Uterus (tissue), 4 donors: ENCODE measurements around the gene ADAMTS17. TPM values are rescaled to one million over a fixed set of nuclear protein-coding genes. Genes with fewer than 3 reads are reported as not detected.

Experiments used
- DNase-seq, 2 donors: peaks; one replicate each; pipeline ENCODE4 v3.0.0-alpha.2; 2019 to 2020
- H3K27ac ChIP-seq, 2 donors: fragments of 200-600 bp; sonication (generic); 1 replicate in 1 of 2; 2 replicates in 1 of 2; pipeline ENCODE4 v1.5.1; 2016 to 2018
- H3K27me3 ChIP-seq, 2 donors: fragments of 200-600 bp; sonication (generic); one replicate each; pipeline ENCODE4 v1.5.1; 2018 to 2019; ENCODE audit warnings: control low read depth in 1 of 2
- H3K36me3 ChIP-seq, 2 donors: fragments of 200-600 bp; sonication (generic); one replicate each; pipeline ENCODE4 v1.5.1; 2019; ENCODE audit warnings: control low read depth in 1 of 2
- H3K4me1 ChIP-seq, 2 donors: fragments of 200-600 bp; sonication (generic); one replicate each; pipeline ENCODE4 v1.5.1; 2018 to 2019; ENCODE audit warnings: control low read depth in 1 of 2
- H3K4me3 ChIP-seq, 2 donors: fragments of 200-600 bp; sonication (generic); 1 replicate in 1 of 2; 2 replicates in 1 of 2; pipeline ENCODE4 v1.5.1; 2018 to 2019; ENCODE audit warnings: mild to moderate bottlenecking in 1 of 2
- H3K9me3 ChIP-seq, 2 donors: fragments of 200-600 bp; sonication (generic); one replicate each; pipeline ENCODE4 v1.5.1; 2019; ENCODE audit warnings: control low read depth in 1 of 2
- CTCF ChIP-seq, 4 experiments: fragments of 200-600 bp in 2 of 4; fragments of 450-650 bp in 2 of 4; sonication (generic) in 2 of 4; IDR thresholded peaks; one replicate each; pipeline ENCODE4 v1.5.1; 2016 to 2019; ENCODE audit warnings: antibody characterized with exemption in 4 of 4, mild to moderate bottlenecking in 2 of 4, moderate library complexity in 1 of 4
- POLR2A ChIP-seq, 2 donors: fragments of 450-650 bp; IDR thresholded peaks; one replicate each; pipeline ENCODE4 v1.6.1; 2016; ENCODE audit warnings: antibody characterized with exemption in 2 of 2, mild to moderate bottlenecking in 1 of 2, moderate library complexity in 1 of 2
- intact Hi-C: fragments of 100-400 bp; cut with DNase I; formaldehyde crosslinking; loops from one replicate; pipeline ENCODE4 v1.15.1; 2023; ENCODE audit warnings: low total_unique reads
- total RNA-seq, 4 donors: library from RNA; depleted of rRNA in 3 of 4; stranded (reverse); fragments of >200 nt in 3 of 4; gene quantifications; one replicate each; pipeline versions ENCODE4 v1.1.0 to v1.2.4, GENCODE V29; 2014 to 2023
- donor health status: DM: yes; HTN: yes; CAD: no.

ADAMTS17 gene
- total RNA-seq, 4 donors from 2014 or later, result 3.1 to 17.1 (median 8.1) TPM; not detected in 1

GRCh38 chr15:100350434-100351226 is 8.9 kb upstream of the ADAMTS17 start:
- Histone ChIP-seq H3K27ac (peak overlapping the region; percentile 92 to 96), H3K27me3 (no peaks in the 10 kb centered on the region), H3K36me3 (no peaks in the 10 kb centered on the region), H3K9me3 (no peaks in the 10 kb centered on the region), H3K4me3 (peak overlapping the region; percentile 4 to 59), H3K4me1 (no peaks in the 10 kb centered on the region)
- TF ChIP-seq POLR2A (IDR thresholded peaks at IDR 0.05) (no peak), CTCF (IDR thresholded peaks at IDR 0.05) (no peak)
- peak in 1 of 2 donors; percentile 73 for DNase-seq
- intact Hi-C loops, result loop anchor here (5.0 kb wide), 1 partner anchor 222 kb away; no protein-coding TSS in a partner anchor

- Histone ChIP-seq H3K27me3 (no peaks in the 10 kb centered on the region), H3K27ac (peak overlapping the region; percentile 92 to 96), H3K4me3 (peak overlapping the region; percentile 59 to 68), H3K9me3 (no peaks in the 10 kb centered on the region), H3K4me1 (no peaks in the 10 kb centered on the region), H3K36me3 (no peaks in the 10 kb centered on the region)
- TF ChIP-seq POLR2A (IDR thresholded peaks at IDR 0.05) (peak in 1 of 2 donors; percentile 38), CTCF (IDR thresholded peaks at IDR 0.05) (peak; percentile 84 to 96 (median 90))
- DNase-seq, result peak; percentile 95 to 97
- intact Hi-C loops, result loop anchor here (5.0 kb wide), 1 partner anchor 222 kb away; no protein-coding TSS in a partner anchor
These were observed 8.1 kb upstream of the ADAMTS17 start for GRCh38 chr15:100349696-100350433.

- Histone ChIP-seq H3K27ac (peak overlapping the region; percentile 92 to 96), H3K4me1 (no peaks in the 10 kb centered on the region), H3K9me3 (no peaks in the 10 kb centered on the region), H3K36me3 (no peaks in the 10 kb centered on the region), H3K4me3 (peak overlapping the region in 1 of 2 donors; percentile 59), H3K27me3 (no peaks in the 10 kb centered on the region)
- intact Hi-C loops, result no loop called here
- TF ChIP-seq CTCF (IDR thresholded peaks at IDR 0.05) (no peak), POLR2A (IDR thresholded peaks at IDR 0.05) (no peak)
- no peak for DNase-seq
These were observed 7.5 kb upstream of the ADAMTS17 start for GRCh38 chr15:100349321-100349695.

GRCh38 chr15:100348578-100348977 is 6.8 kb upstream of the ADAMTS17 start:
- TF ChIP-seq CTCF (IDR thresholded peaks at IDR 0.05), result no peak
- no peak for TF ChIP-seq POLR2A (IDR thresholded peaks at IDR 0.05)
- intact Hi-C loops, result no loop called here
- DNase-seq, result no peak
- Histone ChIP-seq H3K9me3 (no peaks in the 10 kb centered on the region), H3K27ac (no peak overlapping the region), H3K4me3 (no peak overlapping the region), H3K27me3 (no peaks in the 10 kb centered on the region), H3K4me1 (no peaks in the 10 kb centered on the region), H3K36me3 (no peaks in the 10 kb centered on the region)
